ENCODE results near the gene ALDH6A1. TPM values are rescaled to one million over a fixed set of nuclear protein-coding genes. Genes with fewer than 3 reads are reported as not detected.
A peak's percentile ranks its signal among the peaks of the same experiment; 100 is the strongest.

Gene ALDH6A1
- total and polyA plus RNA-seq, 8 donors, result 5.6 to 36.1 (median 17.7) TPM

DNA sequence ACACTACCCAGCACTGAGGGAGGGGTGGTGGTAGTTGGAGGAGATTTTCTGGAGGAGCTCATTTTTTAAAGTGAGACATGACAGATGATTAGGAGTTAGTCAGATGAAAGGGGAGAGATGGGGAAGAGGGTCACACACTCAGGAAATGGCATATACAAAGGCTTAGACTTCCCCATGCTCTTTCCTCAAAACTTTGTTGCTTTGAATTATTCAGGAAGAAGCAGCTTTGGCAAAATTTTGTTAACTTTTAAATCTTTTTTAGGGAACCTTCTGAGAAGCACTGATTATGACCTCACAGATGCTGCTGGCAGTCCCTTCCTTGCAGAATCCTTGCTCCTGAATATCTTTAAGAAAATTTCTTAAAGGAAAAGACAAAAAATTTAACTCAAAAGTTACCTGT, 19.8 kb downstream of the ALDH6A1 start:
- Histone ChIP-seq H3K4me1 (peaks cover 0 to 7% (median 3%) of the 10 kb centered on the region in 3 donors), H3K27ac (no peak overlapping the region), H3K4me3 (no peak overlapping the region), H3K36me3 (peaks cover 0 to 23% (median 0%) of the 10 kb centered on the region in 3 donors), H3K9me3 (no peaks in the 10 kb centered on the region), H3K27me3 (no peaks in the 10 kb centered on the region)
- FAIRE-seq, result no peak
- no peak for ATAC-seq
- TF ChIP-seq, protein P1, sequence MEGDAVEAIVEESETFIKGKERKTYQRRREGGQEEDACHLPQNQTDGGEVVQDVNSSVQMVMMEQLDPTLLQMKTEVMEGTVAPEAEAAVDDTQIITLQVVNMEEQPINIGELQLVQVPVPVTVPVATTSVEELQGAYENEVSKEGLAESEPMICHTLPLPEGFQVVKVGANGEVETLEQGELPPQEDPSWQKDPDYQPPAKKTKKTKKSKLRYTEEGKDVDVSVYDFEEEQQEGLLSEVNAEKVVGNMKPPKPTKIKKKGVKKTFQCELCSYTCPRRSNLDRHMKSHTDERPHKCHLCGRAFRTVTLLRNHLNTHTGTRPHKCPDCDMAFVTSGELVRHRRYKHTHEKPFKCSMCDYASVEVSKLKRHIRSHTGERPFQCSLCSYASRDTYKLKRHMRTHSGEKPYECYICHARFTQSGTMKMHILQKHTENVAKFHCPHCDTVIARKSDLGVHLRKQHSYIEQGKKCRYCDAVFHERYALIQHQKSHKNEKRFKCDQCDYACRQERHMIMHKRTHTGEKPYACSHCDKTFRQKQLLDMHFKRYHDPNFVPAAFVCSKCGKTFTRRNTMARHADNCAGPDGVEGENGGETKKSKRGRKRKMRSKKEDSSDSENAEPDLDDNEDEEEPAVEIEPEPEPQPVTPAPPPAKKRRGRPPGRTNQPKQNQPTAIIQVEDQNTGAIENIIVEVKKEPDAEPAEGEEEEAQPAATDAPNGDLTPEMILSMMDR (IDR thresholded peaks at IDR 0.05), result no peak
- no peak for DNase-seq
- intact Hi-C loops (cut with DNase I), result no loop called here

DNA sequence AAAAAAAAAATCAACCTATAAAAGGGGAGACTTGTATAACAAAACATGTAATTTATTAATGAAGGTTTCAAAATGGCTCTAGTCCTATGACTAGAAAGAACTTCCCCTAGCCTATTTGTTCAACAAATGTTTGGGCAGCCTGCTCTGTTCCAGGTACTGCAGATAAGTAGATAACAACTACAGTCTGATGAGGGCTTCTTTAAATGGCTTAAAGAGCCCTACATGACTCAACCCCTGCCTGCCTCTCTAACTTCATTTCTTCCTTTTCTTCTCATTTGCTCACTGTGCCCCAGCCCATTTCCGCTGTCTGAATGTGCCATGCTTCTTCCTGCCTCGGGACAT, 21.5 kb downstream of the ALDH6A1 start:
- TF ChIP-seq, protein P1 (IDR thresholded peaks at IDR 0.05), result no peak
- no peaks in the 10 kb centered on the region for H3K27me3 ChIP-seq
- intact Hi-C loops (cut with DNase I), result no loop called here
- no peak overlapping the region for H3K27ac ChIP-seq
- 70 to 77% methylated on average over 2 of the region's 2 CpGs for WGBS, 2 donors
- no peaks in the 10 kb centered on the region for H3K9me3 ChIP-seq
- DNase-seq (no peak), FAIRE-seq (no peak), ATAC-seq (peak in 2 of 4 donors; percentile 30 to 44)
- no peak overlapping the region for H3K4me3 ChIP-seq
- peaks cover 0 to 30% (median 0%) of the 10 kb centered on the region in 3 donors for H3K36me3 ChIP-seq
- H3K4me1 ChIP-seq, result peaks cover 0 to 7% (median 3%) of the 10 kb centered on the region in 3 donors

DNA sequence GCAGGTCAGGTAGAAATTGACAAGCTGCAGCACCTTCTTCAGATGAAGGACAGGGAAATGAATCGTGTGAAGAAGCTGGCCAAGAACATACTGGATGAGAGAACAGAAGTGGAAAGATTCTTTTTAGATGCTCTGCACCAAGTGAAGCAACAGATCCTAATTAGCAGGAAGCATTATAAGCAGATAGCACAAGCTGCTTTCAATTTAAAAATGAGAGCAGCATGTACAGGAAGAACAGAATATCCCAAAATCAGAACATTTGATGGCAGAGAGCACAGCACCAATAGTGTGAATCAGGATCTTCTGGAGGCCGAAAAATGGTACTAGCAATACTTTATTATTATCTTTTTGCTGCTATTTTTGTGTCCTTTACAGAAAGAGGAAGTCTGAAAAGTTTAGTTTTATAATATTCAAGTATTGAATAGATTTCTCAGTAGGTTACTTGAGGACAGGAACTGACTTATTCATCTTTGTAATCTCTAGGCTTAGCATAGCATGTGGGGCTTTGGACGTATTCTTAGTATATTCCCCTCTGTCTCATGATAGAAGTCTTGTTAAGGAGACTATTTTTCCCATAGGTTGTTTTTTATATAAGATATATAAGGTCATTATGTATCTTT, 34.3 kb downstream of the ALDH6A1 start:
- 78 to 82% methylated on average over 3 of the region's 3 CpGs for WGBS, 2 donors
- H3K27ac ChIP-seq, result no peak overlapping the region
- H3K4me3 ChIP-seq, result no peak overlapping the region
- TF ChIP-seq, protein P1 (IDR thresholded peaks at IDR 0.05), result no peak
- no peak for ATAC-seq
- no peaks in the 10 kb centered on the region for H3K4me1 ChIP-seq
- DNase-seq, result no peak
- no peaks in the 10 kb centered on the region for H3K27me3 ChIP-seq
- intact Hi-C loops (cut with DNase I), result no loop called here
- no peaks in the 10 kb centered on the region for H3K9me3 ChIP-seq
- no peak for FAIRE-seq
- H3K36me3 ChIP-seq, result no peaks in the 10 kb centered on the region

DNA sequence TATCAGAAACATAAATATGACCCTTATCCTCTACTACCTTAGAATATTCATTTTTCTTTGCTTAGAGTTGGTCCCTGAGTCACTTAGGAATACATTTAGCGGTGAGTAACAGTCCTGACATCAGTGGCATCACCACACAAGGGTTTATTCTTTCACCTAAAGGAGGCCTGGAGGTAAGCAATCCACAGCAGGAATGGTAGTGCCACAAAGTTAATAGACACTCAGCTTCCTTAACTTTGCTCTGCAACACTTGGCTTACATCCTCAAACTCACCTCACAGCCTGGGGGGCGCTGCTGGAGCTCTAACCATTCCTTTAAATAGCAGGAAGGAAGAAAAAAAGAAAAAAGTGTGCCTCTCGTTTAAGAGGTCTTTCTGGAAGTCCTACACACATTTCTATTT, 36.0 kb downstream of the ALDH6A1 start:
- no peak for FAIRE-seq
- H3K36me3 ChIP-seq, result no peaks in the 10 kb centered on the region
- H3K27me3 ChIP-seq, result no peaks in the 10 kb centered on the region
- 70 to 77% methylated on average over 3 of the region's 3 CpGs for WGBS, 2 donors
- H3K9me3 ChIP-seq, result no peaks in the 10 kb centered on the region
- no peak for ATAC-seq
- intact Hi-C loops (cut with DNase I), result no loop called here
- H3K4me3 ChIP-seq, result no peak overlapping the region
- DNase-seq, result no peak
- H3K27ac ChIP-seq, result no peak overlapping the region
- H3K4me1 ChIP-seq, result no peaks in the 10 kb centered on the region
- TF ChIP-seq, protein P1 (IDR thresholded peaks at IDR 0.05), result no peak

DNA sequence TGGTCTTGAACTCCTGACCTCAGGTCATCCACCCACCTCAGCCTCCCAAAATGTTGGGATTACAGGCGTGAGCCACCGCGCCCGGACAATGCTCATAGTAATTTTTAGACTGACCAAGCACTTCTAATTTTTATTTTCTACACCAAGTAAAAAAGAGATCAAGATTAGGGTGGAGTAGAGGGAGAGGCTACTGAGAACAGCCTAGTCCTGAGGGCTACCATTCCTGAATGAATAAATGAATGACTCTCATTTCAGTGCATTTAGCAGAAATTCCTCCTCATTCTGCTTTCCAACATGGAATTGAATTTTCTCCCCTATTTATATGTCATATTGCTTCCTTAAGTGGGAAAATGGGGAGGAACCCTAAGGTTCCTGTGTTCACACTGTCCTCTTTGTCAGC, 38.7 kb downstream of the ALDH6A1 start:
- H3K36me3 ChIP-seq, result no peaks in the 10 kb centered on the region
- FAIRE-seq, result no peak
- intact Hi-C loops (cut with DNase I), result no loop called here

More for the DNA sequence above, 38.7 kb downstream of the ALDH6A1 start:
- ATAC-seq, result no peak
- WGBS, 2 donors, result 96 to 97% methylated on average over 4 of the region's 4 CpGs
- Histone ChIP-seq H3K9me3 (no peaks in the 10 kb centered on the region), H3K27me3 (no peaks in the 10 kb centered on the region), H3K4me3 (no peak overlapping the region), H3K4me1 (no peaks in the 10 kb centered on the region), H3K27ac (no peak overlapping the region)
- no peak for DNase-seq
- TF ChIP-seq, protein P1 (IDR thresholded peaks at IDR 0.05), result no peak
